Measurements from ENCODE around the gene CAPN15. TPM values are rescaled to one million over a fixed set of nuclear protein-coding genes. Genes with fewer than 3 reads are reported as not detected.
"Not testable (repeated sequence)": the region's sequence is repeated elsewhere in the genome, so short reads cannot be mapped to it uniquely, and the experiment has no call there.

Gene CAPN15
- polyA plus RNA-seq, 2 donors: 28.4 to 47.6 TPM

GRCh38 chr16:494676-495075 lies 32.8 kb upstream of the CAPN15 start:
- peaks cover 8 to 12% of the 10 kb centered on the region in 2 donors for H3K36me3 ChIP-seq (ENCODE audit: control insufficient read depth in 2 of 2, insufficient read depth in 2 of 2, low read length in 1 of 2)
- H3K27me3 ChIP-seq (ENCODE audit: control insufficient read depth in 1 of 2, insufficient read depth in 2 of 2, low read length in 2 of 2); H3K4me1 ChIP-seq (ENCODE audit: control insufficient read depth in 2 of 2, insufficient read depth in 2 of 2, low read length in 1 of 2); H3K9me3 ChIP-seq (ENCODE audit: control insufficient read depth in 2 of 2, insufficient read depth in 1 of 2, low read depth in 1 of 2, low read length in 1 of 2); H3K4me3 ChIP-seq (ENCODE audit: low read depth in 1 of 2, low read length in 2 of 2); H3K27ac ChIP-seq (ENCODE audit: low read depth in 2 of 2, low read length in 1 of 2): not testable (repeated sequence)
- WGBS, 2 donors: 88 to 89% methylated on average over 15 of the region's 15 CpGs

DNA sequence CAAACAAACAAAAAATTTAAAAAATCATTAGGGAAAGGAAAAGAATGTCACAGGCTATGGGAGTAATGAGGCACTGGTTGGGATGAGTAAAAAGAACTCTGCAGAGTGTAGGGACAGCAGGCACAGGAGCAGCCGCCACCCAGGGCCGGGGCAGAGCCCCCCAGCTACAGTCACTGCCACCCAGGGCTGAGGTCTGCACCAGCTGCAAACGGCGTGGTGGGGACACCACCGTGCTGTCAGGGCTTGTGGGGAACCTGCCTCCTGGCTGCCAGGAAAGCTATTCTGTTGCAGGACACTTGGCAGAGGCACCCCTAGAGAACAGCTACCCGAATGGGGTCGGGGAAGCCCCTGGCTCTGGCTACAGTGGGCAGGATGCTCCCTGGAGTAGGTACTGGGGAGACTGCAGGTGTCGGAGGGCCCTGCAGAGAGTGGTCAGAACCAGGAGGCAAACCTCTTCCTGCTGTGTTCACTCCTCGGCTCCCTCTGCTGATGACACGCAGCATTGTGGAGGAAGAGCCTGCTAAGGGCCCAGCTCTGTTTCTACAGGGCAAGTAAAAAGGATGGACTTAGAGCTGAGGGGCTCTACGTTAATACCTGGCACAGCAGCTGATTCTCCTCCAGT lies 32.3 kb upstream of the CAPN15 start:
- Histone ChIP-seq H3K9me3 (ENCODE audit: control insufficient read depth in 2 of 2, insufficient read depth in 1 of 2, low read depth in 1 of 2, low read length in 1 of 2) (no peaks in the 10 kb centered on the region), H3K36me3 (ENCODE audit: control insufficient read depth in 2 of 2, insufficient read depth in 2 of 2, low read length in 1 of 2) (peaks cover 7 to 12% of the 10 kb centered on the region in 2 donors), H3K27me3 (ENCODE audit: control insufficient read depth in 1 of 2, insufficient read depth in 2 of 2, low read length in 2 of 2) (no peaks in the 10 kb centered on the region), H3K4me1 (ENCODE audit: control insufficient read depth in 2 of 2, insufficient read depth in 2 of 2, low read length in 1 of 2) (no peaks in the 10 kb centered on the region), H3K27ac (ENCODE audit: low read depth in 2 of 2, low read length in 1 of 2) (no peak overlapping the region), H3K4me3 (ENCODE audit: low read depth in 1 of 2, low read length in 2 of 2) (no peak overlapping the region)
- WGBS, 2 donors: 70 to 73% methylated on average over 11 of the region's 11 CpGs

- H3K4me3 ChIP-seq (ENCODE audit: low read depth in 1 of 2, low read length in 2 of 2): no peak overlapping the region
- H3K9me3 ChIP-seq (ENCODE audit: control insufficient read depth in 2 of 2, insufficient read depth in 1 of 2, low read depth in 1 of 2, low read length in 1 of 2): no peaks in the 10 kb centered on the region
- peaks cover 5 to 7% of the 10 kb centered on the region in 2 donors for H3K36me3 ChIP-seq (ENCODE audit: control insufficient read depth in 2 of 2, insufficient read depth in 2 of 2, low read length in 1 of 2)
- no peaks in the 10 kb centered on the region for H3K4me1 ChIP-seq (ENCODE audit: control insufficient read depth in 2 of 2, insufficient read depth in 2 of 2, low read length in 1 of 2)
- WGBS, 2 donors: 86 to 88% methylated on average over 21 of the region's 21 CpGs
- H3K27me3 ChIP-seq (ENCODE audit: control insufficient read depth in 1 of 2, insufficient read depth in 2 of 2, low read length in 2 of 2): no peaks in the 10 kb centered on the region
- H3K27ac ChIP-seq (ENCODE audit: low read depth in 2 of 2, low read length in 1 of 2): no peak overlapping the region
These were observed 31.2 kb upstream of the CAPN15 start for GRCh38 chr16:496097-496886.

- no peaks in the 10 kb centered on the region for H3K9me3 ChIP-seq (ENCODE audit: control insufficient read depth in 2 of 2, insufficient read depth in 1 of 2, low read depth in 1 of 2, low read length in 1 of 2)
- H3K27me3 ChIP-seq (ENCODE audit: control insufficient read depth in 1 of 2, insufficient read depth in 2 of 2, low read length in 2 of 2): no peaks in the 10 kb centered on the region
- no peak overlapping the region for H3K27ac ChIP-seq (ENCODE audit: low read depth in 2 of 2, low read length in 1 of 2)
- H3K4me1 ChIP-seq (ENCODE audit: control insufficient read depth in 2 of 2, insufficient read depth in 2 of 2, low read length in 1 of 2): no peaks in the 10 kb centered on the region
- H3K36me3 ChIP-seq (ENCODE audit: control insufficient read depth in 2 of 2, insufficient read depth in 2 of 2, low read length in 1 of 2): peaks cover 5 to 7% of the 10 kb centered on the region in 2 donors
- H3K4me3 ChIP-seq (ENCODE audit: low read depth in 1 of 2, low read length in 2 of 2): no peak overlapping the region
- WGBS, 2 donors: 82 to 86% methylated on average over 11 of the region's 11 CpGs
These were observed 30.3 kb upstream of the CAPN15 start for GRCh38 chr16:497258-497657.

DNA sequence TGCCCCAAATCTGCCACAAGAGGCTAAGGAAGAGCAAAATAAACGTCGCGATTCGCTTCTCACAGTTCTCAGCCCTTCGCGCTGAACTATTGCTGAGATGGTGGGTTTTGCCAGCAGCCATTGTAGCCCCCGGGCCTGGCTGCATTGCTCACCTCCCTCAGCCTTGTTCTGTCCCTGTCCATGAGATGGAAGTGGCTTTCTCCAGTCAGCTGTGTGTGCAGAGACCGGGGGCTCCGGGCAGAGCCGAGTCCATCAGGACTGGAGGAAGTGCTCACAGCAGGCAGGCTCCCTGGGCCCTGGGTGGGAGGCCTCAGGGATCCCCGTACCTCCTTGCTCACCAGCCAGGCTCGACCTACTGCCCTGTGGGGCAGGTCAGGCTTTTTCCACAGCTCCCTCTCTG lies 27.6 kb upstream of the CAPN15 start:
- WGBS, 2 donors: 86 to 89% methylated on average over 12 of the region's 12 CpGs
- H3K27me3 ChIP-seq (ENCODE audit: control insufficient read depth in 1 of 2, insufficient read depth in 2 of 2, low read length in 2 of 2): no peaks in the 10 kb centered on the region
- no peaks in the 10 kb centered on the region for H3K9me3 ChIP-seq (ENCODE audit: control insufficient read depth in 2 of 2, insufficient read depth in 1 of 2, low read depth in 1 of 2, low read length in 1 of 2)
- no peak overlapping the region for H3K4me3 ChIP-seq (ENCODE audit: low read depth in 1 of 2, low read length in 2 of 2)
- no peaks in the 10 kb centered on the region for H3K4me1 ChIP-seq (ENCODE audit: control insufficient read depth in 2 of 2, insufficient read depth in 2 of 2, low read length in 1 of 2)
- H3K36me3 ChIP-seq (ENCODE audit: control insufficient read depth in 2 of 2, insufficient read depth in 2 of 2, low read length in 1 of 2): peaks cover 3 to 5% of the 10 kb centered on the region in 2 donors
- no peak overlapping the region for H3K27ac ChIP-seq (ENCODE audit: low read depth in 2 of 2, low read length in 1 of 2)

DNA sequence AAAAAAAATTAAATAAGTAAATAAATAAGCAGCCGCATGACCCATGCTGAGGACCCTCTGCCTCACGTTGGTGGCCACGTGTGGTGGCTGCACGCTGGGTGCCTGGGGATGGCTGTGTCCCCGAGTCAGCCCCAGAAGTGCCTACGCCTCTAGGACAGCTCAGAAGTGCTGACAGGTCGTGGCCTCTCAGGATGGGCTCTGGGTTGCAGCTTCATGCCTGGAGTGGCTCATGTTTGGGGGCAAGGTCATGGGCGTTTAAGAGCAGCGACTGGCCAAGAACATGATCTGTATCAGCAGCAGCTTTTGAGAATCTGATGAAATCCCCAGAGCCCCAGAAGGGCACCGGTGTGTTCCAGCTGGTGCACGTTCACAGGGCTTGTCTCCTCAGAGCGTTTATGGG lies 26.8 kb upstream of the CAPN15 start:
- Histone ChIP-seq H3K27me3 (ENCODE audit: control insufficient read depth in 1 of 2, insufficient read depth in 2 of 2, low read length in 2 of 2) (no peaks in the 10 kb centered on the region), H3K36me3 (ENCODE audit: control insufficient read depth in 2 of 2, insufficient read depth in 2 of 2, low read length in 1 of 2) (peaks cover 3 to 5% of the 10 kb centered on the region in 2 donors), H3K4me3 (ENCODE audit: low read depth in 1 of 2, low read length in 2 of 2) (no peak overlapping the region), H3K4me1 (ENCODE audit: control insufficient read depth in 2 of 2, insufficient read depth in 2 of 2, low read length in 1 of 2) (no peaks in the 10 kb centered on the region), H3K27ac (ENCODE audit: low read depth in 2 of 2, low read length in 1 of 2) (no peak overlapping the region), H3K9me3 (ENCODE audit: control insufficient read depth in 2 of 2, insufficient read depth in 1 of 2, low read depth in 1 of 2, low read length in 1 of 2) (no peaks in the 10 kb centered on the region)
- 82 to 87% methylated on average over 12 of the region's 12 CpGs for WGBS, 2 donors

- no peak overlapping the region for H3K4me3 ChIP-seq (ENCODE audit: low read depth in 1 of 2, low read length in 2 of 2)
- H3K27me3 ChIP-seq (ENCODE audit: control insufficient read depth in 1 of 2, insufficient read depth in 2 of 2, low read length in 2 of 2): no peaks in the 10 kb centered on the region
- H3K36me3 ChIP-seq (ENCODE audit: control insufficient read depth in 2 of 2, insufficient read depth in 2 of 2, low read length in 1 of 2): peaks cover 0 to 3% of the 10 kb centered on the region in 2 donors
- H3K4me1 ChIP-seq (ENCODE audit: control insufficient read depth in 2 of 2, insufficient read depth in 2 of 2, low read length in 1 of 2): no peaks in the 10 kb centered on the region
- no peaks in the 10 kb centered on the region for H3K9me3 ChIP-seq (ENCODE audit: control insufficient read depth in 2 of 2, insufficient read depth in 1 of 2, low read depth in 1 of 2, low read length in 1 of 2)
- no peak overlapping the region for H3K27ac ChIP-seq (ENCODE audit: low read depth in 2 of 2, low read length in 1 of 2)
- WGBS, 2 donors: 66 to 71% methylated on average over 22 of the region's 22 CpGs
These were observed 25.2 kb upstream of the CAPN15 start for GRCh38 chr16:502179-502943.

DNA sequence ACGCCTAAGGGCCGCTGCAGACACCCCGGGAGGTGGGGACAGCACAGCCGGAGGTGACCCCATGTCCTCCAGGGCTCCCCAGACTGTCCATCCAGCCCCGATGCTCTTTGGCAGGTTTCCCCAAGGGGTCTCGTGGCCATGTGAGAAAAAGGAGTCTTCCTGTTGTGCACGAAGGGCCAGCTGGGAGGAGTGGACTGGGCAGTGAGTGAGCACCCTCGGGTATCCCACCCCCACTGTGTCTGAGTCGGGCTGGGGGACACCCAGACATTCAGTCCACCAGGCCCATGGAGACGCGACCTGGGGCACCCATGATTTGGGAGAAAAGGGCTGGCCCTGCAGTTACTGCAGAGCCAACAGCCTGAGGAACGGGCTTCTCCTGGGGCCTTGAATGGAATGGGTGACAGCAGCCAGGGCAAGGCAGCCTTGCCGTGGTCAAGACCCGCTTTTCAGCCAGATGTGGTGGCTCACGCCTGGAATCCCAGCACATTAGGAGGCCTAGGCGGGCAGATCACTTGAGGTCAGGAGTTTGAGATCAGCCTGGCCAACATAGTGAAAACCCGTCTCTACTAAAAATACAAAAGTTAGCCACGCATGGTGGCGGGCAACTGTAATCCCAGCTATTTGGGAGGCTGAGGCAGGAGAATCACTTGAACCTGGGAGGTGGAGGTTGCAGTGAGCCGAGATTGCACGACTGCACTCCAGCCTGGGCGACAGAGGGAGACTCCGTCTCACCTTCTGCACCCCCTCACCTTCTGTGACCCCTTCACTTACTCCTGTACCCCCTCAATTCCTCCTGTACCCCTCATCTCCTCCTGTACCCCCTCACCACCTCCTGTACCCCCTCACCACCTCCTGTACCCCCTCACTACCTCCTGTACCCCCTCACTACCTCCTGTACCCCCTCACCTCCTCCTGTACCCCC lies 24.1 kb upstream of the CAPN15 start:
- H3K4me1 ChIP-seq (ENCODE audit: control insufficient read depth in 2 of 2, insufficient read depth in 2 of 2, low read length in 1 of 2): no peaks in the 10 kb centered on the region
- WGBS, 2 donors: 92 to 94% methylated on average over 23 of the region's 23 CpGs
- peaks cover 0 to 3% of the 10 kb centered on the region in 2 donors for H3K36me3 ChIP-seq (ENCODE audit: control insufficient read depth in 2 of 2, insufficient read depth in 2 of 2, low read length in 1 of 2)
- no peak overlapping the region for H3K27ac ChIP-seq (ENCODE audit: low read depth in 2 of 2, low read length in 1 of 2)
- H3K4me3 ChIP-seq (ENCODE audit: low read depth in 1 of 2, low read length in 2 of 2): no peak overlapping the region
- no peaks in the 10 kb centered on the region for H3K27me3 ChIP-seq (ENCODE audit: control insufficient read depth in 1 of 2, insufficient read depth in 2 of 2, low read length in 2 of 2)
- no peaks in the 10 kb centered on the region for H3K9me3 ChIP-seq (ENCODE audit: control insufficient read depth in 2 of 2, insufficient read depth in 1 of 2, low read depth in 1 of 2, low read length in 1 of 2)

Data from esophagus (tissue), 2 donors.